ENCODE results near the gene KRTAP4-16.
"Not testable (repeated sequence)": the region's sequence is repeated elsewhere in the genome, so short reads cannot be mapped to it uniquely, and the experiment has no call there.

The KRTAP4-16 gene

DNA sequence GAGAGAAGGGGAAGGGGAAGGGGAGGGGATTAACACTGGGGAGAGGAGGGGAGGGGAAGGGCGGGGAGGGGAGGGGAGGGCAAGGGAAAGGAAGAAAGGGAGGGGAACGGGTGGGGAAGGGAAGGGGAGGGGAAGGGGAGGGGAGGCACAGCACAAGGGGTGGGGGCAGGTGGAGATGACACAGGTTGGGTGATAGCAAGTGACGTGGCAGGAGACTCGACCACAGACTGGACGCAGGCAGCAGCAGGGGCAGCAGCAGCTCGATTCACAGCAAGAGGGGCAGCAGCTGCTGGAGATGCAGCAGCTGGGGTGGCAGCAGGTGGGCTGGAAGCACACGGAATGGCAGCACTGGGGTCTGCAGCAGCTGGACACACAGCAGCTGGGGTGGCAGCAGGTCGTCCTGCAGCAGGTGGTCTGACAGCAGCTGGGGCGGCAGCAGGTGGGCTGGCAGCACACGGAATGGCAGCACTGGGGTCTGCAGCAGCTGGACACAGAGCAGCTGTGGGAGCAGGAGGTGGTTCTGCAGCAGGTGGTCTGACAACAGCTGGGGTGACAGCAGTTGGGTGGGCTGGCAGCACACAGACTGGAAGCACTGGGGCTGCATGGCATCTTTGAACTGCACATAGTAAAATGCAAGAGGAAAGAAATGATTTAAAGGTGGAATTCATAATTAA is at the start of gene KRTAP4-16:
Gene KRTAP4-16, minus strand, starts transcription at position 624 of the 674 bp plus-strand sequence. Its CDS starts 0 bp downstream, at position 624.
- FAIRE-seq: no peak
- DNase-seq (ENCODE audit: low spot score): no peak

DNA sequence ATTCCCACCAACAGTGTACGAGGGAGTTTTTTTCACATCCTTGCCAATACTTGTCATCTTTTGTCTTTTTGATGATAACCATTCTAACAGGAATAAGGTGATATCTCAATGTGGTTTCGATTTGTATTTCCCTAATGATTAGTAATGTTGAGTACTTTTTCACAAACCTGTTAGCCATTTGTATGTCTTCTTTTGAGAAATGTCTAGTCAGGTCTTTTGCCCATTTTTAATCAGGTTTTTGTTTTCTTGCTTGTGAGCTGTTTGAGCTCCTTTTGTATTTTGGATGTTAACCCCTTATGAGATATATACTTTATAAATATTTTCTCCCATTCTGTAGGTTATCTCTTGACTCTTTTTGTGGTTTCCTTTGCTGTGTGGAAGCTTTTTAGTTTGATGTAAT is 49.5 kb upstream of the KRTAP4-16 start:
- FAIRE-seq (no peak), DNase-seq (ENCODE audit: low spot score) (no peak)

- DNase-seq (ENCODE audit: low spot score): no peak
- FAIRE-seq: no peak
Measured at GRCh38 chr17:41150026-41150425, 48.0 kb upstream of the KRTAP4-16 start.

- no peak for FAIRE-seq
- no peak for DNase-seq (ENCODE audit: low spot score)
Measured at GRCh38 chr17:41149652-41149985, 47.6 kb upstream of the KRTAP4-16 start, which contains the start of gene KRTAP4-5. Gene KRTAP4-5, minus strand, starts transcription at chr17:41149825. Its CDS starts 58 bp downstream, at chr17:41149767.

DNA sequence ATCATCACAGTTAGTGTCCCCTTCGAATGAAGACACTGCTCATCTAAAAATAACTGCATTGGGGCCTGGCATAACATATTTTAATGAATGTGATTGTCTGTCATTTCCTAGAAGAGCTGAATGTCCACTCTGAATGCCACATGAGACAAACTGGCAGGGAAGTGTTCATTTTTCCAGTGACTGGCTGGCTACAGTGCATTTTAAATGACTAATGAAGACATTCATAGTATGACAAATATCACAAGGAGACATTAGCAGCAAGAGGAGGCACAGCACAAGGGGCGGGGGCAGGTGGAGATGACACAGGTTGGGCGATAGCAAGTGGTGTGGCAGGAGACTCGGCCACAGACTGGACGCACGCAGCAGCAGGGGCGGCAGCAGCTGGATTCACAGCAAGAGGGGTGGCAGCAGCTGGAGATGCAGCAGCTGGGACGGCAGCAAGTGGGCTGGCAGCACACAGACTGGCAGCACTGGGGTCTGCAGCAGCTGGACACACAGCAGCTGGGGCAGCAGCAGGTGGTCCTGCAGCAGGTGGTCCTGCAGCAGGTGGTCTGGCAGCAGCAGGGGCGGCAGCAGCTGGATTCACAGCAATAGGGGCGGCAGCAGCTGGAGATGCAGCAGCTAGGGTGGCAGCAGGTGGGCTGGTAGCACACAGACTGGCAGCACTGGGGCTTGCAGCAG is 47.1 kb upstream of the KRTAP4-16 start:
- FAIRE-seq; DNase-seq (ENCODE audit: low spot score): not testable (repeated sequence)

DNA sequence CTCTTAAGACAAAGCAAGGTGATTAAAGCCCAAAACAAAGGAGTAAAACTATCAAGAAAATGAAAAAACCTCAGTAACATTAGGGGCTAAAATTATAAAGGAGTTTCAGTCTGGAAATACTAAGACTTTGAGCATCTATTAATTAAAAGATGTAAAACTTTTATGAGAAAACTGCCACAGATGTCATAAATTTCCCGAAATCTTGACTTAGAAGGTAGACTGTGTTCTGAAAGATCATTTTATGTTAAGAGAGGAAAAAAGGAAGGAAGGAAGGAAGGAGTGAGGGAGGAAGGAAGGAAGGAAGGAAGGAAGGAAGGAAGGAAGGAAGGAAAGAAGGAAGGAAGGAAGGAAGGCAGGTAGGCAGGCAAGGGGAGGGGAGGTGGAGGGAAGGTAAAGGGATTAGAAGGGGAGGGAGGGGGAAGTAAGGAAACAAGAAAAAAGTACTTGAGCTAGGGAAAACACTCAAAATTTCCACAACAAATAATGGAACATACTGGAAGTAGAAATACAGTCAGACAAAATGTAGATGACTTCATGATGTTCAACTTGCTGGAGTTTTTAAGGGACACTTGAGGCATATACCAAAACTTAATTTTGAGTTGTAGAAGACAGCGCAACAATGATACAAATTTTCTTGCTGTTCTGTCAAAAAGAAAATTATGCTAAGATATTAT is 45.7 kb upstream of the KRTAP4-16 start:
- DNase-seq (ENCODE audit: low spot score) (no peak), FAIRE-seq (no peak)

DNA sequence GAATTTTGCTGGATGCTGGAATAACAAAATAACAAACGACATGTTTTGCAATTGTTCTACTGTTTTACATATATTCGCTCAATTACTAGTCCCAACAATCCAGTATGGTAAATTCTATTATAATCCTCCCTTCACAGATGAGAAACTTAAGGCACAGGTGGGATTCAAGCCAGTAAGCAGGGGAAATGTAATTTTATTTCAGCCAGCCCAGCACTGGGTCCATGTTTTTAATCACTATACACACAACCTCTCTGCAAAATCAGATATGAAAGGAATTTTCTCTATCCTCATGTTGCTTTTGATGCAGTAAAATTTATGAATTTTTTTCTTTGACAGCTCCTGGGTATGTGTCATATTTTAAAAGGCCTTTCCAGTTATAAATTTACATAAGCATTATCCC is 43.3 kb upstream of the KRTAP4-16 start:
- DNase-seq (ENCODE audit: low spot score) (no peak), FAIRE-seq (no peak)

GRCh38 chr17:41144846-41145245 is 42.8 kb upstream of the KRTAP4-16 start:
- FAIRE-seq: no peak

GRCh38 chr17:41141361-41141760 is 39.4 kb upstream of the KRTAP4-16 start:
- FAIRE-seq: no peak
- DNase-seq (ENCODE audit: low spot score): no peak

More at GRCh38 chr17:41144846-41145245, 42.8 kb upstream of the KRTAP4-16 start:
- DNase-seq (ENCODE audit: low spot score): no peak

GRCh38 chr17:41140360-41141131 is 38.5 kb upstream of the KRTAP4-16 start, which contains the start of gene KRTAP4-6:
Gene KRTAP4-6, minus strand, starts transcription at chr17:41140544. Its CDS starts 57 bp downstream, at chr17:41140487.
- DNase-seq (ENCODE audit: low spot score): peak; percentile 88
- peak; percentile 55 for FAIRE-seq

DNA sequence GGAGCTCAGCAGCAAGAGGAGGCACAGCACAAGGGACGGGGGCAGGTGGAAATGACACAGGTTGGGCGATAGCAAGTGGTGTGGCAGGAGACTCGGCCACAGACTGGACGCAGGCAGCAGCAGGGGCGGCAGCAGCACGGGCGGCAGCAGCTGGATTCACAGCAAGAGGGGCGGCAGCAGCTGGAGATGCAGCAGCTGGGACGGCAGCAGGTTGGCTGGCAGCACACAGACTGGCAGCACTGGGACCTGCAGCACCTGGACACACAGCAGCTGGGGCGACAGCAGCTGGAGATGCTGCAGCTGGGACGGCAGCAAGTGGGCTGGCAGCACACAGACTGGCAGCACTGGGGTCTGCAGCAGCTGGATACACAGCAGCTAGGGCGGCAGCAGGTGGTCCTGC is 37.9 kb upstream of the KRTAP4-16 start:
- not testable (repeated sequence) for FAIRE-seq; DNase-seq (ENCODE audit: low spot score)

- no peak for FAIRE-seq
Measured at GRCh38 chr17:41133880-41134735, 32.1 kb upstream of the KRTAP4-16 start.

DNA sequence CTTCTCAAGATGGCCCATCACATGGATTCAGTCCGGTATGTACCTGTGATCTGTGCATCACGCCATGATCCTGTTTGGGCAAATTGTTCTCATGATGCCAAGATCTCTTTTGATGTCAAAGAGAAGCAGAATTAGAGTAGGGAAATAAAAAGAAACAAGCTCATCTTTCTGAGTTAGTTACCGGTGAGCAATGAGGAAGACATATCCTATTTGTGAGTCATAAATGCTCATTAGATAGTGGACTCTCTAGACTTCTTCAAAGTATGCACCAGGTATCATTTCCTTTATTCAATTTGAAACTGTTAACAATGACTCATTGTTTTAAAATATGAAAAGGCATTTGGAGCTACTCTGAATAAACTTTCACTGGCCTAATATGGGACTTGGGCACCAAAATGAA is 30.0 kb upstream of the KRTAP4-16 start:
- FAIRE-seq (peak; percentile 87), DNase-seq (ENCODE audit: low spot score) (peak; percentile 76)

More at GRCh38 chr17:41133880-41134735, 32.1 kb upstream of the KRTAP4-16 start:
- no peak for DNase-seq (ENCODE audit: low spot score)

GRCh38 chr17:41127371-41127770 is 25.4 kb upstream of the KRTAP4-16 start:
- DNase-seq (ENCODE audit: low spot score) (no peak), FAIRE-seq (no peak)

DNA sequence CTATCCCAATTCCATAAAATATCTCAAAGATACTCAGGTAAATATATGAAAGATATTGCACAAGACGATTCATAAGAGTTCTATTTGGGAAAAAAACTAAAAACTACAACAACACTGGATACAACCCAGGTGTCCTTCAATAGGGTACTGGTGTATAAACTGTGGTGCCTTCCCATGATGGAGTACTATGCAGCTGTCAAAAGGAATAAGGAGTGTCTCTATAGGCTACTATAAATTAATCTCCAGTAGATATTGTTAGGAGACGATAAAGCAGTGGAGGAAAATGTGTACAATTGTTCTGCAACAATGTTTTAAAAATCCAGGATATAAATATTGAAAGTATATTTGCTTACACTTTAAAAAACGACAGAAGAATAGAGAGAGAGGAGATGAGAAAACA is 24.4 kb upstream of the KRTAP4-16 start:
- DNase-seq (ENCODE audit: low spot score) (no peak), FAIRE-seq (no peak)

DNA sequence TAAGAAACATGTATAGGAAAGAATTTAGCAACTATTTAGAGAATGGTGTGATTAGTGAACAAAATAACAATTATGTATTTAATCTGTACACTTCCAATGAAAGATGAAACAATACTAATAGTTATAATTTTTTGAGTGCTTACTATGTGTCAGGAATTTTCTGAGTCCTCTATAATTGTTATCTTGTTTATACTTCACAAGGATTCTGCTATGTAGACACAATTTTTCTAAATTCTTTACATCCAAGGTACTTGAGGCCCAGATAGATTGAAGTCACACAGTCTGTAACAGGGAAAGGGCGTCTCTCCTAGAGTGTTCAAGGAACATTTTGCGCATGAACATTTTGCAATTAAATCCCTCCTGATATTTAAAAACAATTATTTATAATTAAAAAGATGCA is 23.1 kb upstream of the KRTAP4-16 start:
- FAIRE-seq (no peak), DNase-seq (ENCODE audit: low spot score) (no peak)

GRCh38 chr17:41123991-41124371 is 22.0 kb upstream of the KRTAP4-16 start, which contains the start of gene KRTAP4-12:
Gene KRTAP4-12, minus strand, starts transcription at chr17:41124182. Its CDS starts 60 bp downstream, at chr17:41124122.
- not testable (repeated sequence) for FAIRE-seq; DNase-seq (ENCODE audit: low spot score)

GRCh38 chr17:41123292-41123990 is 21.4 kb upstream of the KRTAP4-16 start:
- not testable (repeated sequence) for DNase-seq (ENCODE audit: low spot score); FAIRE-seq

- no peak for DNase-seq (ENCODE audit: low spot score)
Measured at GRCh38 chr17:41121742-41122141, 19.7 kb upstream of the KRTAP4-16 start.

More at GRCh38 chr17:41121742-41122141, 19.7 kb upstream of the KRTAP4-16 start:
- FAIRE-seq: no peak
